OCI-LY3 (cell line): ENCODE results near the gene ABHD3.

Experiments used
- CTCF ChIP-seq: fragments of 200-600, 300-600 bp; sonication (generic); IDR thresholded peaks from 2 replicates; pipeline ENCODE4 v1.5.1; 2014; ENCODE audit warnings: antibody characterized with exemption, low read length, low read depth
- EZH2phosphoT487 ChIP-seq: fragments of 200-600 bp; shearing (Covaris generic); IDR thresholded peaks from 2 replicates; pipeline ENCODE4 v1.6.1; 2018; ENCODE audit warnings: antibody characterized with exemption, mixed run types, low read depth

GRCh38 chr18:21701621-21702020 lies 3.0 kb downstream of the ABHD3 start:
- TF ChIP-seq EZH2phosphoT487 (no peak), CTCF (no peak)
